HEK293T (cell line): ENCODE results near the gene ARHGAP10.
A peak's percentile ranks its signal among the peaks of the same experiment; 100 is the strongest.

Experiments used
- CTCF ChIA-PET: fragments of 350-600 bp; formaldehyde crosslinking; extraction: SDS; loops from one replicate; lab custom pipeline; 2021; ENCODE audit warnings: antibody characterized with exemption, inconsistent platforms; lab: Yijun Ruan, JAX
- POLR2A ChIA-PET: fragments of 350-600 bp; formaldehyde crosslinking; extraction: SDS; loops from one replicate; lab custom pipeline; 2020; ENCODE audit warnings: antibody characterized with exemption, inconsistent platforms; lab: Yijun Ruan, JAX
- DNase-seq: peaks from one replicate; pipeline ENCODE4 v3.0.0; 2012; ENCODE audit warnings: mixed read lengths; ENCODE audit errors: extremely low spot score
- ARNT ChIP-seq: fragments of 450-650 bp; IDR thresholded peaks from 2 replicates; pipeline ENCODE4 v1.6.1; 2017; ENCODE audit warnings: mild to moderate bottlenecking
- BHLHE40 ChIP-seq: fragments of 450-650 bp; IDR thresholded peaks from 2 replicates; pipeline ENCODE4 v1.6.1; 2016; ENCODE audit warnings: mild to moderate bottlenecking, moderate library complexity, borderline replicate concordance
- CTBP1 ChIP-seq: fragments of 450-650 bp; IDR thresholded peaks from 2 replicates; pipeline ENCODE4 v1.6.1; 2016; ENCODE audit warnings: borderline replicate concordance
- ELF4 ChIP-seq: fragments of 450-650 bp; IDR thresholded peaks from 2 replicates; pipeline ENCODE4 v1.6.1; 2017; ENCODE audit warnings: antibody characterized with exemption
- FOXA1 ChIP-seq: fragments of 450-650 bp; IDR thresholded peaks from 2 replicates; pipeline ENCODE4 v1.6.1; 2016; ENCODE audit warnings: mild to moderate bottlenecking
- FOXK2 ChIP-seq: fragments of 450-650 bp; IDR thresholded peaks from 2 replicates; pipeline ENCODE4 v1.6.1; 2016; ENCODE audit warnings: mild to moderate bottlenecking
- FOXM1 ChIP-seq: fragments of 450-650 bp; IDR thresholded peaks from 2 replicates; pipeline ENCODE4 v1.6.1; 2017; ENCODE audit warnings: mild to moderate bottlenecking, borderline replicate concordance
- HDGF ChIP-seq: fragments of 450-650 bp; IDR thresholded peaks from 2 replicates; pipeline ENCODE4 v1.6.1; 2017; ENCODE audit warnings: antibody characterized with exemption, borderline replicate concordance
- L3MBTL2 ChIP-seq: fragments of 450-650 bp; conservative IDR thresholded peaks from 2 replicates; pipeline ENCODE4 v1.6.1; 2016; ENCODE audit warnings: mild to moderate bottlenecking
- LEF1 ChIP-seq: fragments of 450-650 bp; IDR thresholded peaks from 2 replicates; pipeline ENCODE4 v1.6.1; 2017; ENCODE audit warnings: mild to moderate bottlenecking, borderline replicate concordance
- NFRKB ChIP-seq: fragments of 450-650 bp; IDR thresholded peaks from 2 replicates; pipeline ENCODE4 v1.6.1; 2016; ENCODE audit warnings: mild to moderate bottlenecking, moderate library complexity
- SP1 ChIP-seq: fragments of 450-650 bp; IDR thresholded peaks from 2 replicates; pipeline ENCODE4 v1.6.1; 2017
- SUZ12 ChIP-seq: fragments of 450-650 bp; IDR thresholded peaks from 2 replicates; pipeline ENCODE4 v1.6.1; 2016; ENCODE audit warnings: mild to moderate bottlenecking
- TARDBP ChIP-seq: fragments of 450-650 bp; IDR thresholded peaks from 2 replicates; pipeline ENCODE4 v1.6.1; 2016
- ZNF384 ChIP-seq: fragments of 450-650 bp; IDR thresholded peaks from 2 replicates; pipeline ENCODE4 v1.6.1; 2016
- TF ChIP-seq, protein P1 (sequence below): fragments of 450-650 bp; IDR thresholded peaks from 2 replicates; pipeline ENCODE4 v1.6.1; 2016

Gene ARHGAP10

DNA sequence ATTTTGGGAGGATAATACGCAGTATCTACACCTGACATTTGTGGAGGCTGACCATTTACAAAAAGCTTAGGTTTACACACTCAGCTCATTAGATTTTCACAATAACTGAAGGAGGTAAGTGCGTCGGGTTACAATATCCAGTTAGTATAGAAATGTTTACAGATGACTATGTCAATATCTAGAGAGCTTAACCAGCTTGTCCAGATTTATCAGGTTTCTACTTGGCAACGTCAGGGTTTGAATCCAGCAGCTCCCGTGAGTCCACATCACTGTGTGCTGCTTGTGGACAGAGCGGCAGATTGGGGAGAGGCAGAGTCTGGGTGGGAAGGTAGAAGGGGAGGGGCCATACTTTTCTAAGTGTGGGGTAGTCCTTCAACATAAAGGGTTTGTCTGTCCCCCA lies 28.3 kb downstream of the ARHGAP10 start:
- no peak for DNase-seq
- no peak for TF ChIP-seq FOXA1
- no peak for TF ChIP-seq ZNF384
- TF ChIP-seq TARDBP = no peak
- no peak for TF ChIP-seq SP1
- no peak for TF ChIP-seq SUZ12
- TF ChIP-seq CTBP1 = no peak
- no peak for TF ChIP-seq BHLHE40
- TF ChIP-seq LEF1 = no peak
- no peak for TF ChIP-seq ARNT
- no peak for TF ChIP-seq FOXK2
- CTCF ChIA-PET = interaction anchor here (0.6 kb wide), 1 partner anchor 241 kb away, joined by 3 read pairs; no protein-coding TSS in a partner anchor
- POLR2A ChIA-PET = interaction anchor here (1.0 kb wide), 1 partner anchor 64 kb away, joined by 3 read pairs; no protein-coding TSS in a partner anchor

DNA sequence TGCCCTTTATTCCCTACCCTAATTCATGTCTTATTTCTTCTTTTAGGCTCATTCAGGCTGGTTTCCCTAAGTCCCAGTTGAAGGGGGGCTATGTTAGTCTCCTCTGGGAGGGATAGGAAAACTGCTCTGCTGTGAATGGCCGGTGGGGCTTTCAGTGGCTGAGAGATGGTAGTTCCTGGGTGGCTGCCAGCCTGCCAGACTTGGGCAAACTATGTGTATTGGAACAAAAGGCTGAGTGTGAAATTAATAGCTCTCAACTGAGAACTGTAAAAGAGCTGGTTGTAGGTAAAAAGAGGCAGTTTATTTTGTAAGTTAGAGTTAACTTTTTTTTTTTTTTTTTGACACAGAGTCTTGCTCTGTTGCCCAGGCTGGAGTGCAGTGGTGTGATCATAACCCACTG lies 28.8 kb downstream of the ARHGAP10 start:
- no peak for DNase-seq
- POLR2A ChIA-PET = interaction anchor here (1.0 kb wide), 1 partner anchor 63 kb away, joined by 3 read pairs; no protein-coding TSS in a partner anchor

DNA sequence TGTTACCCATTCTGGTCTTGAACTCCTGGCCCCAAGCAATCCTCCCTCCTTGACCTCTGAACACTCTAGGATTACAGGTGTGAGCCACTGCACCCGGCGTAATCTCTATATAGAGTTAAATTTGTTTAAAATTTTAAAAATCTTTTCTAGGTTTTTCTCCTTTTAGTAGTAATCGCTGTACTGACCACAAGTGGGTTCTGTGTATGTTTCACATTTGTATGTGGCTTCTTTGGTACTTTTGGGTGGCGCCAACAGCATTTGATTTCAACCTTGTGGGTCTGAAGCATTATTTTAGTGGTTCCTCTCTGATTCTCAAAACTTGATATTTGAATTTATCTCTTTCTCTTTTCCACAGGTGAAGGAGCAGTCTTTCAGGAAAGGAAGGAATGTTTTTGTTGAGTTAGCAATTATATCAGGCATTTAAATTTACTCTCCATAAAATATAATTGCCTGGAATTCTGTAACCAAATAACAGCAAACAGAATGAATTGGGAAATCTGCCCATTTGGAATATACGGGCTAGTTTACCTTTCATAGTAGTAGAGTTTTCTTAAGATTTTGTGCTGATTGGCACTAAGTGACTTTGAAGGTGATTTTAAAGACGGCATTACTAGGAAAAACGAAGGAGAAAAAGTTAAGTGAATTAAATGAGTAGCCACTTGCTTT lies 29.5 kb downstream of the ARHGAP10 start:
- TF ChIP-seq L3MBTL2 (no peak), ZNF384 (no peak), TARDBP (no peak), BHLHE40 (no peak), SP1 (no peak), ELF4 (no peak), HDGF (no peak), CTBP1 (no peak), ARNT (no peak), NFRKB (no peak), FOXK2 (no peak), SUZ12 (no peak), FOXA1 (no peak), LEF1 (no peak), FOXM1 (no peak)
- TF ChIP-seq, protein P1, sequence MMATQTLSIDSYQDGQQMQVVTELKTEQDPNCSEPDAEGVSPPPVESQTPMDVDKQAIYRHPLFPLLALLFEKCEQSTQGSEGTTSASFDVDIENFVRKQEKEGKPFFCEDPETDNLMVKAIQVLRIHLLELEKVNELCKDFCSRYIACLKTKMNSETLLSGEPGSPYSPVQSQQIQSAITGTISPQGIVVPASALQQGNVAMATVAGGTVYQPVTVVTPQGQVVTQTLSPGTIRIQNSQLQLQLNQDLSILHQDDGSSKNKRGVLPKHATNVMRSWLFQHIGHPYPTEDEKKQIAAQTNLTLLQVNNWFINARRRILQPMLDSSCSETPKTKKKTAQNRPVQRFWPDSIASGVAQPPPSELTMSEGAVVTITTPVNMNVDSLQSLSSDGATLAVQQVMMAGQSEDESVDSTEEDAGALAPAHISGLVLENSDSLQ = no peak
- DNase-seq = no peak
- POLR2A ChIA-PET = no interaction called here
- CTCF ChIA-PET = interaction anchor here (0.6 kb wide), 1 partner anchor 13 kb away, joined by 3 read pairs; no protein-coding TSS in a partner anchor

More for the DNA sequence above, 28.8 kb downstream of the ARHGAP10 start:
- CTCF ChIA-PET = interaction anchor here (0.6 kb wide), 1 partner anchor 241 kb away, joined by 3 read pairs; no protein-coding TSS in a partner anchor
- TF ChIP-seq FOXK2 (no peak), ZNF384 (0 out of 2 replicates have a peak, but pooled peaks have one; percentile 9)

DNA sequence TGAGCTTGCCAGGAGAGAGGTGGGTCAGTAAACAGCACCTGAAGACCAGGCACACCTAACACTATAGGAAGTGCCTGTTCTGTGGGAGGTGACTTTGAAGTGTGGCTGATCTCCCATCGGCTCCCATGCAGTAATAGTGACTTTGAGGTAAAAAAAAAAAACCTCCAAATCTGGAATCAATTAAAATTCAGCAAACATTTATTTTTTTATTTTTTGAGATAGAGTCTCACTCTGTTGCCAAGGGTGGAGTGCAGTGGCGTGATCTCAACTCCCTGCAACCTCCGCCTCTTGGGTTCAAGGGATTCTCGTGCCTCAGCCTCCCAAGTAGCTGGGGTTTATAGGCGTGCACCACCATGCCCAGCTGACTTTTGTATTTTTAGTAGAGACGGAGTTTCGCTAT lies 32.4 kb downstream of the ARHGAP10 start:
- POLR2A ChIA-PET = interaction anchor here (1.3 kb wide), 1 partner anchor 81 kb away, joined by 4 read pairs; the partner anchor contains the start of gene PRMT9
- CTCF ChIA-PET = no interaction called here
- no peak for DNase-seq
- TF ChIP-seq BHLHE40 (no peak), ZNF384 (no peak), SP1 (no peak), FOXK2 (no peak), FOXM1 (no peak), LEF1 (no peak), L3MBTL2 (no peak), HDGF (no peak), NFRKB (no peak), CTBP1 (no peak), SUZ12 (no peak)
- TF ChIP-seq, protein P1 = no peak

DNA sequence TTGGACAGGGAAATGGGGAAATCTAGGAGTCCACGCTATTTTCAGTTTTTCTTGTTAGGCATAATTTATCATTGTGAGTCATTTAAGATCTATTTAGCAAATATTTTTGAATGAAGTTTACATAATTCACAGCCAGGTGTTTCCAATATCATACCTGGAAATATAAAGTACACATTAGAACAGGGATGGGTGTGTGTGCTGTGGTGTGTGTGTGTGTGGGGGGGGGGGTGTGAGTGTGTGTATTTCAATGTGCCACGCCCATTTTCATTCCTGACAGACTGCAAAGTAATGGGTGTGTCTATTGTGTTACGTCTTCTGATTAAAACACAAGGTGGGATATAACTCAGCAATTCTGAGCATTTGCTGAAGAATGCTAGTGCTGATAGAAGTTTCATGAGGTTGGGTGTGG lies 33.2 kb downstream of the ARHGAP10 start:
- TF ChIP-seq HDGF (no peak), FOXM1 (no peak), ARNT (no peak), L3MBTL2 (no peak), TARDBP (no peak), FOXK2 (no peak), ZNF384 (no peak), BHLHE40 (no peak), FOXA1 (no peak), SP1 (no peak), CTBP1 (no peak), SUZ12 (no peak)
- TF ChIP-seq, protein P1 = no peak
- ChIA-PET CTCF (no interaction called here), POLR2A (interaction anchor here (1.0 to 3.8 kb wide), 2 partner anchors 32 to 81 kb away, joined by 3 to 24 read pairs; partner anchors contain the start of genes ARHGAP10 and PRMT9)
- DNase-seq = no peak

DNA sequence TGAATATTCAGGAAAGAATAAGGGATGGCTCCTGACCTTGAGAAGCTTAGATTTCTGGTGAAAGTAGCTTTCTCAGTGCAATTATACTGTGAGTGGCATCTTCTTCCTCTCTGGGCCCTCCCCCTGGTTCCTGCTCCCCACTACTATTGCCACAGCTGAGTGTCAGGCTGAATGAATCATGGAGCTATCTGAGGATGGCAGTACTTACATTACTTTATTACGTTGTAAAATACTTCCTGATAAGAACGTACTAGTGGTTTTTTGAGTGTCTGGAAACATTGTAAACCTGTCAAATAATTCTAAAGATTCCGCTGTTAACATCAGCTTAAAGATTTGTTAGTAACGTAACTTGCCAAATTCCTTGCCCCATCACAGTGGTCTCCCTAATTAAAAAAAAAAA lies 36.2 kb downstream of the ARHGAP10 start:
- DNase-seq = peak; percentile 54

More for the DNA sequence above, 36.2 kb downstream of the ARHGAP10 start:
- POLR2A ChIA-PET = interaction anchor here (0.9 to 3.8 kb wide), 5 partner anchors 21 to 84 kb away, joined by 3 to 24 read pairs (median 4); partner anchors contain the start of genes ARHGAP10 and PRMT9
- CTCF ChIA-PET = interaction anchor here (1.0 to 1.9 kb wide), 3 partner anchors 8 to 99 kb away, joined by 3 to 7 read pairs (median 4); no protein-coding TSS in a partner anchor
- TF ChIP-seq ZNF384 (peak; percentile 52; the same call in 1 of the 2 replicates), FOXM1 (no peak), FOXA1 (0 out of 2 replicates have a peak, but pooled peaks have one; percentile 48), CTBP1 (peak; percentile 96), SUZ12 (no peak), ELF4 (no peak), BHLHE40 (no peak), NFRKB (no peak), ARNT (0 out of 2 replicates have a peak, but pooled peaks have one; percentile 51), LEF1 (no peak; the same call in 1 of the 2 replicates), SP1 (no peak), HDGF (no peak), L3MBTL2 (no peak), TARDBP (0 out of 2 replicates have a peak, but pooled peaks have one; percentile 37), FOXK2 (no peak)
- TF ChIP-seq, protein P1 = peak; percentile 97
